Measurements from ENCODE around the gene GSTK1.

DNA sequence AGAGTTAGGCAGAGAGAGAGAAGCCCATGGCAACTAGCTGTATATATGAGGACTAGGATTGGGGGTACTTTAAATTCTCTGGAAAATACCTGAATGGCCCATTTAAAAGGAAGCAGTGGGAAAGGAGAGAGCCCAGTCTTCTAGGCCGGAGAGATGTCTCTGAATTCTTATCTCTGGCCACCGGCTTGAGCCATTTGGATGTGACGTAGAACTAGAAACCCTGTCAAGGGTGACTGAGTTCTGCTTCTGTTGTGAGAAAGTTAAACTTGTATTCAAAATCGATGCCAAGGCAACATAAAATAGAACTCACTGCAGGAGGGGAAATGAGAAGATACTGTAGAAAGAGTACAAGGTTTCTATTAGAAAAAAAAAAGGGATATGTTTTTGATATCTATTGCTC is 6.3 kb upstream of the GSTK1 start:
- TF ChIP-seq, protein P1, sequence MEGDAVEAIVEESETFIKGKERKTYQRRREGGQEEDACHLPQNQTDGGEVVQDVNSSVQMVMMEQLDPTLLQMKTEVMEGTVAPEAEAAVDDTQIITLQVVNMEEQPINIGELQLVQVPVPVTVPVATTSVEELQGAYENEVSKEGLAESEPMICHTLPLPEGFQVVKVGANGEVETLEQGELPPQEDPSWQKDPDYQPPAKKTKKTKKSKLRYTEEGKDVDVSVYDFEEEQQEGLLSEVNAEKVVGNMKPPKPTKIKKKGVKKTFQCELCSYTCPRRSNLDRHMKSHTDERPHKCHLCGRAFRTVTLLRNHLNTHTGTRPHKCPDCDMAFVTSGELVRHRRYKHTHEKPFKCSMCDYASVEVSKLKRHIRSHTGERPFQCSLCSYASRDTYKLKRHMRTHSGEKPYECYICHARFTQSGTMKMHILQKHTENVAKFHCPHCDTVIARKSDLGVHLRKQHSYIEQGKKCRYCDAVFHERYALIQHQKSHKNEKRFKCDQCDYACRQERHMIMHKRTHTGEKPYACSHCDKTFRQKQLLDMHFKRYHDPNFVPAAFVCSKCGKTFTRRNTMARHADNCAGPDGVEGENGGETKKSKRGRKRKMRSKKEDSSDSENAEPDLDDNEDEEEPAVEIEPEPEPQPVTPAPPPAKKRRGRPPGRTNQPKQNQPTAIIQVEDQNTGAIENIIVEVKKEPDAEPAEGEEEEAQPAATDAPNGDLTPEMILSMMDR (IDR thresholded peaks at IDR 0.05): no peak
- TF ChIP-seq POLR2AphosphoS5 (IDR thresholded peaks at IDR 0.05) (no peak), POLR2A (IDR thresholded peaks at IDR 0.05) (no peak), EP300 (IDR thresholded peaks at IDR 0.05) (no peak)
